GM21367 (cell line): ENCODE measurements around the gene ORC2.
A peak's percentile ranks its signal among the peaks of the same experiment; 100 is the strongest.
"Not testable (repeated sequence)": the region's sequence is repeated elsewhere in the genome, so short reads cannot be mapped to it uniquely, and the experiment has no call there.

Experiments
- ATAC-seq: cut with Tn5 transposase; IDR thresholded peaks from one replicate; pipeline ENCODE4 v1.9.1; 2021; ENCODE audit not compliant: unreplicated experiment

ORC2 gene

GRCh38 chr2:200963124-200963917, at the start of gene ORC2:
Gene ORC2 (minus strand): TSS chr2:200963660. CDS start chr2:200958123, 5,537 bp downstream.
- ATAC-seq, result peak; percentile 85

GRCh38 chr2:201008296-201008829, 44.9 kb upstream of the ORC2 start:
- no peak for ATAC-seq

- no peak for ATAC-seq
Measured at GRCh38 chr2:201007584-201007998, 44.1 kb upstream of the ORC2 start.

- no peak for ATAC-seq
Measured at GRCh38 chr2:201006704-201007103, 43.2 kb upstream of the ORC2 start.

- no peak for ATAC-seq
Measured at GRCh38 chr2:201004370-201004769, 40.9 kb upstream of the ORC2 start.

- no peak for ATAC-seq
Measured at GRCh38 chr2:200993097-200993496, 29.6 kb upstream of the ORC2 start.

- no peak for ATAC-seq
Measured at GRCh38 chr2:200987137-200987536, 23.7 kb upstream of the ORC2 start.

- ATAC-seq, result no peak
Measured at GRCh38 chr2:200985799-200986198, 22.3 kb upstream of the ORC2 start.

- no peak for ATAC-seq
Measured at GRCh38 chr2:200976710-200977109, 13.2 kb upstream of the ORC2 start.

GRCh38 chr2:200975672-200976071, 12.2 kb upstream of the ORC2 start:
- ATAC-seq, result no peak

- not testable (repeated sequence) for ATAC-seq
Measured at GRCh38 chr2:200970057-200970456, 6.6 kb upstream of the ORC2 start.

- no peak for ATAC-seq
Measured at GRCh38 chr2:200968735-200969134, 5.3 kb upstream of the ORC2 start.

- ATAC-seq, result no peak
Measured at GRCh38 chr2:200968162-200968561, 4.7 kb upstream of the ORC2 start.

GRCh38 chr2:200966770-200967169, 3.3 kb upstream of the ORC2 start:
- ATAC-seq, result peak; percentile 31

GRCh38 chr2:200964498-200964897, 1.0 kb upstream of the ORC2 start:
- no peak for ATAC-seq

GRCh38 chr2:200963918-200964252, 425 bp upstream of the ORC2 start:
- not testable (repeated sequence) for ATAC-seq

- peak; percentile 15 for ATAC-seq
Measured at GRCh38 chr2:200962811-200963123, 693 bp downstream of the ORC2 start.

- no peak for ATAC-seq
Measured at GRCh38 chr2:200961674-200962073, 1.8 kb downstream of the ORC2 start.

- ATAC-seq, result no peak
Measured at GRCh38 chr2:200950378-200950777, 13.1 kb downstream of the ORC2 start.

GRCh38 chr2:200945395-200945729, 18.1 kb downstream of the ORC2 start:
- no peak for ATAC-seq

- no peak for ATAC-seq
Measured at GRCh38 chr2:200944467-200945394, 18.7 kb downstream of the ORC2 start.

- no peak for ATAC-seq
Measured at GRCh38 chr2:200943527-200944105, 19.8 kb downstream of the ORC2 start.
